T1000 (cell line): ENCODE measurements around the gene INSR.
"Not testable (repeated sequence)": the region's sequence is repeated elsewhere in the genome, so short reads cannot be mapped to it uniquely, and the experiment has no call there.

ENCODE experiments used
- DNase-seq: peaks from one replicate; lab custom pipeline; 2025; ENCODE audit warnings: mixed read lengths; lab: John Stamatoyannopoulos, UW

Gene INSR

DNA sequence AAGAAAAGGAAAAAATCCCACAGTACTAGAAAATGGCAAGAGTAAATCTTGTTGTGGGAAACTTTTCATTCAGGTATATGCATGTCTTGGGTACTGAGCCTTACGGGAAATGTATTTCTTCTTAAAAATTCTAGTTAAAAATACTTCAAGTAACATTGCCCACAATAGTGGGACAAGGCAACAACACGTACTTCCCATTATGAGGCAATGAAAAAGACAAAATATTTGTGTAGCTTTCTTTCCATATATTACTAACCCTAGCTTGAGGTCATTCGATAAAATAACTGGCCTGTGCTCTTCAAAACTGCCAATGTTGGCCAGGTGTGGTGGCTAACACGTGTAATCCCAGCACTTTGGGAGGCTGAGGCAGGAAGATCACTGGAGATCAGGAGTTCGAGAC, 99.2 kb downstream of the INSR start:
- DNase-seq, result no peak

DNA sequence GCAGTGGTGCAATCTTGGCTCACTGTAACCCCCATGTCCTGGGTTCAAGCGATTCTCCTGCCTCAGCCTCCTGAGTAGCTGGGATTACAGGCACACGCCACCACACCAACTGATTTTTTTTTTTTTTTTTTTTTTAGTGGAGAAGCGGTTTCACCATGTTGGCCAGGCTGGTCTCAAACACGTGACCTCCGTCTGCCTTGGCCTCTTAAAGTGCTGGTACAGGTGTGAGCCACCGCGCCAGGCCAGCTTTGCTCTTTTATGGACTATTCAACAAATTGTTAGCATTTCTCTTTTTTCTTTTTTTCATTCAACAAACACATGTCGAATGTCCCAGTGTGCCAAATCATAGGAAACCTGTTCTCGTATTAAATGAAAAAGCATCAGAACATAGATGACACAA, 99.6 kb downstream of the INSR start:
- no peak for DNase-seq

DNA sequence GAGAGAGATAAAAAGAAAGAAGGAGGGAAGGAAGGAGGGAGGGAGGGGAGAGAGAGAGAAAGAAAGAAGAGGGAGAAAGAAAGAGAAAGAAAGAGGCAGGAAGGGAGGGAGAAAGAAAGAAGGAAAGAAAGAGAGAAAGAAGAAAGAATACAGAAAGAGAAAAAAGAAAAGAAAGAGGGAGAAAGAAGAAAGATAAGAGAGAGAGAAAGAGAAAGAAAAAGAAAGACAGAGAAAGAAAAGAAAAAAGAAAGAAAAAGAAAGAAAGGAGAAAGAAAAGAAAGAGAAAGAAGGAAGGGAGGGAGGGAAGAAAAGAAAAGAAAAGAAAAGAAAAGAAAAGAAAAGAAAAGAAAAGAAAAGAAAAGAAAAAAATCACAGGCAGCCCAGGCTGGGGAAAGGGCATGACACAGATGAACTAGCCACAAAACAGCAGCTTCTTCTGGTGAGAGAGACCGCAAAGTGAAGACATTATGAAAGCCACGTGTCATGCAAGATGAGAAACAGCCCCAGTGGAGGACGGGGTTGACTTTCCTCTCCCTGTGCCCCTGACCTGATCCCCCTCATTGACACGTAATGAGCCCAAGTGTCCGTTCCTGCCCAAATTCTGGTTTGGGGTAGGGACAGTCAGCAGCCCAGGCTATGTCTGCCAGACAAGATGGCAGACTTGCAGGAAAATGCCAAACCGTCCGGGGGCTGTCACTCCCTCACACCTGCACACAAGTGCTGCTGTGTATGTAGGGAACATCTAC, 102.1 kb downstream of the INSR start:
- no peak for DNase-seq

DNA sequence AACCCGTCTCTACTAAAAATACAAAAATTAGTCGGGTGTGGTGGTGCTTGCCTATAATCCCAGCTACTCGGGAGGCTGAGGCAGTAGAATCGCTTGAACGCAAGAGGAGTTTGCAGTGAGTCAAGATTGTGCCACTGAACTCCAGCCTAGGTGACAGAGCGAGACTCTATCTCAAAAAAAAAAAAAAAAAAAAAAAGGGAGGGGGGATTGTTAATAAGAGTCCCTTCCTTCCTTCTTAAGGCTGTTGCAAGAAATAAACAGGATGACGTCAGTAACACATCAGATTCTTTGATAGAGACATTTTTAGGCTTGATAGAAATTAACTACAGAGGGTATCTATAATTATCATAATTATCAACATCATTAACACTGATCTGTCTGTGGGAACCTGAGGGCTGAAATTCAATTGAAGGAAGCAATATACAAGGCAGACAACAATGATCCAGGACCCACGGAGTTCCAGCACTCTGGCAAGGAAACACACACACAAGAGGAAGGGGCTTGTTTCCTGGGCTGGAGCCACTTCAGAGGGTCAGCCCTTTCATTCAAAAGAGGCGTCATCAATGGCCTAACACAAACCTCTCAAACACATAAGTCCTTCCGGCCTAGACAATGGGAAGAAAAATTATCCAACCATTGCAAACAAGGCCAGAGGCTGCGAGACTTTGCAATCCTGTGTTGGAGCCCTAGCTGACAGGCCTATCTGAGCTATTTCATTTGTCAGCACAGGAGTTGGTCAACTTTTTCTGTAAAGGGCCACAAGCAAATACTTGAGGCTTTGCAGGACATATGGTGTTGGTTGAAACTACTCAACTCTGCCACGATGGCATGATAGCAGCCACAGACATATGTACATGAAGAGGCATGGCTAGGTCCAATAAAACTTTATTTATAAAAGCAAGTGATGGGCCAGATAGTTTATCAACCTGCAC, 105.2 kb downstream of the INSR start:
- DNase-seq, result no peak

DNA sequence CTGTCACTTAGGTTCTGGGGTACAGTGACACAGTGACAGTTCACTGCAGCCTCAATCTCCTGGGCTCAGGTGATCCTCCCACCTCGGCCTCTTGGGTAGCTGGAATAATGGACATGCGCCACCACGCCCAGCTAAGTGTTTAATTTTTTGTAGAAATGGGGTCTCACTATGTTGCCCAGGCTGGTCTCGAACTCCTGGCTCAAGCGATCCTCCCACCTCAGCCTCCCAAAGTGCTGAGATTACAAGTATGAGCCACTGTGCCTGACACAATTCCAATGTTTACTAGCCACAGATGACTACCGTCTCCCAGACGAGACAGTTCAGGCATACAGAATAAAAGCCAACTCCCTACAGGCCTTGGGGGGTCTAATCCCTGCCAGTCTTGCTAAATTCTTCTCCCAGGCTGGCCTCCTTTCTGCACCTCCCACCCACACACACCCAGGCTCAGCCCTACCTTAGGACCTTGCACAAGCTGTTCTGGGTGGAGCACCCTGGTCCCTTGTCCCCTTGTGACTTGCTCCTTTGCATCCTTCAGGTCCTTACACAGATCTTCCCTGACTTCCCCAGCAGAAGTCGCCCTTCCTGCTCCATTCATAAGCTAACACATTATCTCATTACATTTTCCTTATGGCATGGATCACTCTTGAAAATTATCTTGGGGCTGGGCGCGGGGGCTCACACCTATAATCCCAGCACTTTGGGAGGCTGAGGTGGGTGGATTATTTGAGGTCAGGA, 106.4 kb downstream of the INSR start:
- DNase-seq, result no peak

DNA sequence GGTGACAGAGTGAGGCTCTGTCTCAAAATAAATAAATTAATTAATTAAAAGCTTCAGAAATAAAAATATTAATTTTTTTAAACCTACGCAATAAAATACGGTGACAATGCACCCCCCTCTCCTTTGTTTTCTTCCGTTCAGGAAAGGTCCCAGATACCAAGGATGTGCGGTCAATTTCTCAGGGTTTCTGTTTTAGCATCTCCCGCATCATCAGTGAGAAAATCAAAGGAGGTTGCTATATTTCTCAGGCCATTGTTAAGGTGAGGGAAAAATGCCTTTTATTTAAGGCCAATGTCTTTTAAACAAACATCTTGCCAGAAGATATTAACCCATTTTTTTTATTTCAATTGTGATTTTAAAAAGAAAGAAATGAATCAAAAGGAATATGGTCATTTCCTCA, 111.7 kb downstream of the INSR start:
- no peak for DNase-seq

DNA sequence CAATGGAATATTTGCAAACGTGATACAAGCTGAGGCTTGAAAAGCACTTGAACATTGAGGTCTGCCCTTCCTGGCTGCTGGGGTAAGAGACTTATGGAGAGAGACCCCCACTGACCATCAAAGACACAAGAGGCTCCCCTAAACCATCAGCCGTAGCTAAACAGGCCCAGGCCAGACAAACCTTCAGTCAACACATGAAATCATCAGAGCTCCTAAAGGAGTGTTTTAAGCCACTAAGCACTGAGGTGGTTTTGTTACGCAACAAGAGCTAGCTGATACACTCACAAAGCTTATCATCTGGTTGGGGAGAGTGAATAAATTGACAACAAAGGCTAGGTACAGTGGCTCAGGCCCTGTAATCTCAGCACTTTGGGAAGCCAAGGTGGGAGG, 114.3 kb downstream of the INSR start:
- DNase-seq, result no peak

DNA sequence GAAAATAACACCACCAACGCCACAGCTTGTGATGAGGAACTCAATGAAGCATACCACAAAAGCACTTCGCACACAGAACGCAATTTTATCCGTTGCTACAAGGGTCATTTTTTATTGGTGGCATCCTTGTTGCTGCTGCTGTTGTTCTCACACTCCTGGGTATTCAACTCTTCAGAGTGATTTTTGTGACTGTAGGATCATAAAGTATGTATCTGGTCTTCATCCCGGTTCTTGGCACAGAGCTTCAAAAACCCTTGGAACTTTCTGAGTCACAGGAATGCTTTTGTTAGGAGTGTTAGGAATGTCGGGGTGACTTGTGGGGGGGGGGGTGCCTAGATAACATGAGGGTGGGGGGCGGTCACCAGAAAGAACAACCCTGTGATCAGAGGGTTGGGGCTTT, 116.3 kb downstream of the INSR start:
- DNase-seq, result no peak

DNA sequence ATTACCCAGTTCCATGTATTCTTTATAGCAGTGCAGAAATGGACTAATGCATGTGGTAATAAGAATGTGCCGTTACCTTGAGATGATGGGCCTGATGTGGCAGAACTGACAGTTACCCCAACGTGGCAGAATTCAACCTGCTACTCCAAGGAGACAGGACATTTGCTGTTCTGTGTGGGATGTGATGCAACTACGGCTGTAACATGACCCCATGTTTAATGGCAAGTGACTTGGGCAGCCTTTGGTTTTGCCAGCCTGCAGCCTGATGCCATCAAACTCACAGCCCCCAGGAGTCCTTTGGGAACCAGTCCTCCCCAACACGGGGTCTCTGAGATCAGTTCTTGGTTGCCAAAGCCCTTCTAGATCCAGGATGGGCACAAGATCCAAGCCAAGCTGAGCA, 117.4 kb downstream of the INSR start:
- DNase-seq, result no peak

DNA sequence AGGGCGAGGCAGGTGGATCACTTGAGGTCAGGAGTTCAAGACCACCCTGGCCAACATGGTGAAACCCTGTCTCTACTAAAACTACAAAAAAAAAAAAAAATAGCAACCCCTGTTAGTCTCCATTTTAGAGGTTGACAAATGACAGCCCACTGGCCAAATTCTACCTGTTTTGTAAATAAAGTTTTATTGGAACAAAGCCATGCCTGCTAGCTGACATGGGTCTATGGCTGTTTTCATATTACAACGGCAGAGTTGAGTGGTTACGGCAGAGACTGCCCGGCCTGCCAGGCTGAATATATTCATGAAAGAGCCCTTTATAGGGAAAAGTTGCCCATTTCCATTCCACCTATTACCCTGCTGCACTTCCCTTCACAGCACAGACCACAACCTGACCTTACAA, 121.4 kb downstream of the INSR start:
- no peak for DNase-seq

DNA sequence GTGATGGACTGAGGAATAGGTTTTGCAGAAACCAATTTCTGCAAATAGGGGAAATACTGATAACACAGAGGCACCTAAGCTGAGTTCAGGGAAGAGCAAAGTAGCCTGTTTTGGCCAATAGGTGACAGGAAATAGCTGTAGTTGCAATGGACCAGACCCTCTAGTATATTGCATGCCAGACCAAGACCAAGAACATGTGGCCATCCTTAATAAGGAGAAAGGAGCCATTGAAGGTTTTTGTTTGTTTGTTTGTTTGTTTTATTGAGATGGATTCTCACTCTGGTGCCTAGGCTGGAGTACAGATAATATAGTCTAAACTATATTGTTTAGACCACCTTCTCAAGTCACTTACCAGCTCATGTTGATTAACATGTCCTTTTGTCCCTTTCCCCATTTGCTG, 123.2 kb downstream of the INSR start:
- no peak for DNase-seq

DNA sequence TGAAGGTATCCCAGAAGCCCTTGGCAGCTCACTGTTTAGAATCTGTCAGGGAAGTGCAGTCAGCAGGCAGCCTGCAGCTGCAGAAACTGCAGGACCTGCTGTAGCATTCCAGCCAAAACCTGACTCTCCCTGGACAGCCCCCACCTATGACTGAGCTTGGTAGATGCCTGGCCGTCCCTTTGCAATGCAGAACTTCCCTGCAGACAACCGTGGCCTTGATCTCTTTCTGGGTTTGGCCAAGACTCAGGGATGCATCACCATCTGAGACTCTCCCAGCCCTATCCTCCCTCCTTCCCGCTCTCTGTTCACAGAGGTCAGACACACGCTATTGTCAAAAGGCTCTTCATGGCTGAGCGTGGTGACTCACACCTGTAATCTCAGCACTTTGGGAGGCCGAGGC, 125.3 kb downstream of the INSR start:
- no peak for DNase-seq

DNA sequence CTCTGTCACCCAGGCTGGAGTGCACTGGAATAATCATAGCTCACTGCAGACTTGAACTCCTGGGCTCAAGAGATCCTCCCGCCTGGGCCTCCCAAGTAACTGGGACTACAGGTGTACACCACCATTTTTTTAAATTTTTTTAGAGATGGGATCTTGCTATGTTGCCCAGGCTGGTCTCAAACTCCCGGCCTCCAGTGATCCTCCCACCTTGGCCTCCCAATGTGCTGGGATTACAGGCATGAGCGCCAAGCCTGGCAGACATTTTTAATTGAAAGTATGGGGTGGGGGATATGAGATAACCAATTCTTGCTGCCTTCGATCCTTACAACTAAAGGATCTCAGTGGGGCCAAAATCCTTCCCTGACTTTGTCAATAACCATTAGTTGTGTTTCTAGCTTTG, 132.9 kb downstream of the INSR start:
- DNase-seq, result no peak

DNA sequence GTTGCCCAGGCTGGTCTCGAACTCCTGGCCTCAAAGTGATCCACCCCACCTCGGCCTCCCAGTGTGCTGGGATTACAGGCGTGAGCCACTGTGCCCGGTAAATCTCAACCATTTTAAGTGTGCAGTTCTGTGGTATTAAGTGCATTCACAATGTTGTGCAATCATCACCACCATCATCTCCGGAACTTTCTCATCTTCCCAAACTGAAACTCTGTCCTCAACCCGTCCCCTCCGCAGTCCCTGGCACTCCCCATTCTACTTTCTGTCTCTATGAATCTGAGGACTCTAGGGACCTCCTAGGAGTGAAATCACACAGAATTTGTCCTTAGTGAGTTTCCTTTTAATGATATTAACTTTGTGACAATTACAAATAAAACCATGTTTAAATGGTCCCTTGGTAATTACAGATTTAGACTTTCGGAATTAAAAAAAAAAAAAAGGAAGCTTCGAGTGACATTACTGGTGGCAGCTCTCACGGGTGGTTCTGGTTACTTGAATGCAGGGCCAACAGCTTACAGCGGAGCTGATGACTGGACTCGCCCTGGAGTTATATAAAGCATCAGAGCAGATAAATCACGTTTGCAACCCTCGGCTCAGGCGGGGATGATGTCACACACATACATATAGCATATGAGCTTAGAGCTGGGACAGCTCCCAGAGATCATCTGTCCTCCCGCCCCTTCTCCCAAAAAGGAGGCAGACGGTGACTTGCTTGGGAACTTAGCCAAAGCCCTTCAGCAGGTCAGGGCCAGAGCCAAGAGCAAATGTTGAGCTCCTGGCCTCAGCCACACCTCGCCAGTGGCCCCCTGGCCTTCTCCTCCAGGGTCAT, 134.9 kb downstream of the INSR start:
- DNase-seq, result no peak

DNA sequence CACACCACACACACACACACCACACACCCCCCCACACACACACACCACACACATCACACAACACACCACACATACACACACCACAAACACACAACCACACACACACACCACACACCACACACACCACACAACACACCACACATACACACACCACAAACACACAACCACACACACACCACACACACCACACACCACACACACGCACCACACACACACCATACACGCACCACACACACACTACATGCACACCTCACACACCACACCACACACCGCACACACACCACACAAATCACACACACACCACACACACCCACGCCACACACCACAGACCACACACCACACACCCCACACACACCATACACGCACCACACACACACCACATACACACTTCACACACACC, 141.2 kb downstream of the INSR start:
- no peak for DNase-seq

DNA sequence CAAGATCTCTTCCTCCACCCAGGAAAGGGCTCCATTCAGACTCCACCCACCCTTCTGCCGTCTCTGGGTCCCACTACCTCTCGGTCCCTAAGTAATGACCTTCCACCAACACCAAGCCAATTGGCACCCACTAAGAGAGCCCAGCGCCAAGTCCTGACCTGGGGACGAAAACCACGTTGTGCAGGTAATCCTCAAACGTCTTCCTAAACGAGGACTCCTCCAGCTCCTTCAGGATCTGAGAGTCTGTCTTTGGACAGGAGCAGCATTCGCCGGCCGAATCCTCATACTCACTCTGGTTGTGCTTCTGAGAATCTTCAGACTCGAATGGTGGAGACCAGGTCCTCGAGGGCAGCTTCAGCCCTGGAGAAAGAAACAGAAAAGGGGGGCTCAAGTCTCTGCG, 141.6 kb downstream of the INSR start:
- DNase-seq, result no peak

DNA sequence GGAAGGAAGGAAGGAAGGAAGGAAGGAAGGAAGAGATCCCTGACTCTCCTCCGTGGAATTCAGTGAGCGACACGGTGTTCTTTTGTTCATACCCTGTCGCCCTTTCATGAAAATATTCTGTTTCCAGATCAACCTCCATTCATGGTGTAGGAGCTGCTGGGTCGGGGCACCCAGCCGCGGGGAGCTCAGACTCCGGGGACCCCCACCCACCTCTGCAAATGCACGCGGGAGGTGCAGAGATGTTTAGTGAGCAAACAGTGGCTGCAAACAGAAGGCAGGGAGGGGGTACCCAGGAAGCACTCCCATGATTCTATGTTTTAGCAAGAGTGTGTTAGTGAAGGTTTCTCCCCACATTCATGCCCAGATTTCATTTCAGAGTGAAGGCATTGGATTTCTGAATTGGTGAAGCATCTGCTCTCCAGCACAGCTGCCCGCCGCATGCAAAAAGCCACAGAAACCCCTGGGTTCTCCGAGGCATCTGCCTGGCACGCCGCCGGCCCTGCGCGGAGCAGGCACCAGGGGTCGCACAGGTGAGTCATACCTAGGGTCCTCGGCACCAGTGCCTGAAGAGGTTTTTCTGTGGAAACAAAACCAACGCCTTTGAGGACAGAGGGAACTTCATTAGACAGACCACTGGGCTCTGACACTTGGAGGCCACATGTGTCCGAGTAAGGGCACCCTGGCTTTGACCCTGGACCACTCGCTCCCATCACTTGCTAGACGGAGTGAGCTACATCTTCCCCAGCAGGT, 144.1 kb downstream of the INSR start:
- no peak for DNase-seq

DNA sequence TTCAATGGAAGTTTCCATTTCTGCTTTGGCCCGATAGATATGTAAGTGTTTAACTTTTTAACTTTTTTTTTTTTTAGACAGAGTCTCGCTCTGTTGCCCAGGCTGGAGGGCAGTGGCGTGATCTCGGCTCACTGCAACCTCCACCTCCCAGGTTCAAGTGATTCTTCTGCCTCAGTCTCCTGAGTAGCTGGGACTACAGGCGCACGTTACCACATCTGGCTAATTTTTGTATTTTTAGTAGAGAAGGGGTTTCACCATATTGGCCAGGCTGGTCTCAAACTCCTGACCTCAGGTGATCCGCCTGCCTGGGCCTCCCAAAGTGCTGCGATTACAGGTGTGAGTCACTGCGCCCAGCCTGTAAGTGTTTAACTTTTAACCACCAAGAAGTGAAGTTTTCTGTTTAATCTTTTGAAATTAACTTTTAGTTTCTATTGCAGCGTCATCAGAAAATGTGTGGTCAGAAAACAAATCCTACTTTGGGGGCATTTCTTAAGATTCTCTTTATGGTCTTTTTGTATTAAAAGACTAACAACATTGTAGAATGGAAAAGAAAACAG, 147.0 kb downstream of the INSR start:
- not testable (repeated sequence) for DNase-seq

DNA sequence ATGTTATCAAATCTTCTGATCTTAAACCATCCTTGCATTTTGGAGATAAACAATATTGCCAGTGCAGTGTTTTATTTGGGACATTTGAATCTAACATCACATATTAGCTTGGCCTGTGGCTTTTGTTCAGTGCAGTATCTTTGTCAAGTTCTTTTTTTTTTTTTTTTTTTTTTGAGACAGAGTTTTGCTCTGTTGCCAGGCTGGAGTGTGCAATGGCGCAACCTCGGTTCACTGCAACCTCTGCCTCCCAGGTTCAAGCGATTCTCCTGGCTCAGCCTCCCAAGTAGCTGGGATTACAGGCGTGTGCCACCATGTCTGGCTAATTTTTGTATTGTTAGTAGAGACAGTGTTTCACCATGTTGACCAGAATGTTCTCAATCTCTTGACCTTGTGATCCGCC, 148.1 kb downstream of the INSR start:
- not testable (repeated sequence) for DNase-seq

DNA sequence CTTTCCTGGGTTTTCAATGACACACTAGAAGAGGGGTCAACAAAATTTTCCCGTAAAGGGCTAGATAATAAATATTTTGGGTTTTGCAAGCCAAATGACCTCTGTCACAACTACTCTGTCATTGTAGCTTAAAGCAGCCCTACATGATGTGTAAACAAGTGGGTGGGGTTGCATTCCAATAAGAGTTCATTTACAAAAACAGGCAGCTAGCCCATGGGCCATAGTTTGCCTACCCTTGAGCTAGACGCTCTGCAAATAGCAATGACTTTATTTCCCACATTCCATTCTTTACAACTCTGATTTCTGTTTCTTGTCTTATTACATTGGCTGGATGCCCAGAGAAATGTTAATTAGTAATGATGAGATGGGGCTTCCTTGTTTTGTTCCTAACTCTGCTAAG, 148.7 kb downstream of the INSR start:
- DNase-seq, result no peak

DNA sequence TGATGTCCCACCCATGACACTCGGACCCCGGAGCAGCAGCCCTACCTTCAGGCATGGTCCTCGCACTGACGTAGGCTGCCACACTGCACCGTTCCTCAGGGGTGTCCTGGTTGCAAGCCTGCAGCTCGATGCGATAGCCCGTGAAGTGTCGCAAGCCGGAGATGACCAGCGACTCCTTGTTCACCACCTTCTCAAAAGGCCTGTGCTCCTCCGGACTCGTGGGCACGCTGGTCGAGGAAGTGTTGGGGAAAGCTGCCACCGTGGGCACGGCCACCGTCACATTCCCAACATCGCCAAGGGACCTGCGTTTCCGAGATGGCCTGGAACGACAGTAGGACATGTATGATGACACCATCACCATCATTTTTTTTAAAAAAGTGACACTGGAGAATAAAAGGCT, 151.4 kb downstream of the INSR start:
- no peak for DNase-seq
